GM19240 (cell line): ENCODE results near the gene NUDT16L1.
"Not testable (repeated sequence)": the region's sequence is repeated elsewhere in the genome, so short reads cannot be mapped to it uniquely, and the experiment has no call there.

Experiments
- DNase-seq: peaks from one replicate; pipeline ENCODE4 v3.0.0; 2011; ENCODE audit warnings: low spot score; ENCODE audit not compliant: insufficient read length

NUDT16L1 gene

GRCh38 chr16:4713663-4714501 is 20.5 kb downstream of the NUDT16L1 start:
- DNase-seq: no peak

GRCh38 chr16:4714996-4715395 is 21.6 kb downstream of the NUDT16L1 start:
- DNase-seq: no peak

GRCh38 chr16:4718466-4718865 is 25.1 kb downstream of the NUDT16L1 start:
- no peak for DNase-seq

GRCh38 chr16:4723071-4723767 is 29.9 kb downstream of the NUDT16L1 start:
- no peak for DNase-seq

- no peak for DNase-seq
Observed at GRCh38 chr16:4724661-4725270, 31.4 kb downstream of the NUDT16L1 start.

GRCh38 chr16:4726616-4727015 is 33.3 kb downstream of the NUDT16L1 start:
- DNase-seq: no peak

GRCh38 chr16:4728676-4729075 is 35.3 kb downstream of the NUDT16L1 start:
- DNase-seq: no peak

GRCh38 chr16:4729876-4730275 is 36.5 kb downstream of the NUDT16L1 start:
- DNase-seq: no peak

GRCh38 chr16:4733211-4733742 is 39.9 kb downstream of the NUDT16L1 start:
- no peak for DNase-seq

- peak; percentile 30 for DNase-seq
Observed at GRCh38 chr16:4733747-4734062, 40.3 kb downstream of the NUDT16L1 start.

GRCh38 chr16:4734063-4734729 is 40.8 kb downstream of the NUDT16L1 start, which contains the start of the genes ANKS3 and DNAAF8:
ANKS3 (minus strand) TSS chr16:4734271; CDS start chr16:4730149, 4,122 bp downstream.
DNAAF8 (plus strand) TSS chr16:4734537; CDS start chr16:4736515, 1,978 bp downstream.
- peak; percentile 85 for DNase-seq

- DNase-seq: peak; percentile 95
Observed at GRCh38 chr16:4734730-4735535, 41.6 kb downstream of the NUDT16L1 start.

GRCh38 chr16:4736546-4736945 is 43.2 kb downstream of the NUDT16L1 start:
- DNase-seq: no peak

GRCh38 chr16:4737545-4737944 is 44.2 kb downstream of the NUDT16L1 start:
- DNase-seq: no peak

GRCh38 chr16:4738370-4738769 is 45.0 kb downstream of the NUDT16L1 start:
- not testable (repeated sequence) for DNase-seq

GRCh38 chr16:4743226-4743878 is 50.0 kb downstream of the NUDT16L1 start:
- DNase-seq: no peak

GRCh38 chr16:4744555-4745273 is 51.4 kb downstream of the NUDT16L1 start:
- no peak for DNase-seq

- no peak for DNase-seq
Observed at GRCh38 chr16:4745274-4745569, 51.9 kb downstream of the NUDT16L1 start.
